OCI-LY7 (cell line): ENCODE data around the gene SREBF1. TPM values are rescaled to one million over a fixed set of nuclear protein-coding genes. Genes with fewer than 3 reads are reported as not detected.

Source experiments
- BruUV-seq: library from RNA; stranded (reverse); fragments of 400-500 nt; replicated peaks from 2 replicates; lab custom pipeline; 2021; lab: Mats Ljungman, UMichigan
- CTCF ChIA-PET: fragments of 300-600 bp; sonication (Branson Sonifier 250); formaldehyde crosslinking; loops from one replicate; lab custom pipeline; 2022; ENCODE audit warnings: antibody characterized with exemption; ENCODE audit not compliant: unreplicated experiment; lab: Charles Lee
- POLR2A ChIA-PET: fragments of 300-600 bp; sonication (Branson Sonifier 250); formaldehyde crosslinking; loops from one replicate; lab custom pipeline; 2022; ENCODE audit warnings: antibody characterized with exemption; lab: Charles Lee
- DNase-seq: peaks from one replicate; pipeline ENCODE4 v3.0.0-alpha.2; 2015; ENCODE audit warnings: low spot score
- H2AFZ ChIP-seq: fragments of 200-600 bp; sonication (generic), shearing (Covaris generic); 2 replicates; pipeline ENCODE4 v1.6.1; 2014; ENCODE audit warnings: mild to moderate bottlenecking, antibody characterized with exemption, low read length, moderate library complexity
- H3K27ac ChIP-seq: fragments of 200-600 bp; sonication (generic); 2 replicates; pipeline ENCODE4 v1.5.1; 2014; ENCODE audit warnings: mixed run types, low read depth, mild to moderate bottlenecking, moderate library complexity, low read length, inconsistent platforms; ENCODE audit not compliant: poor library complexity, severe bottlenecking
- H3K36me3 ChIP-seq: fragments of 200-600 bp; sonication (generic); 2 replicates; pipeline ENCODE4 v1.6.1; 2014; ENCODE audit warnings: mild to moderate bottlenecking, antibody characterized with exemption, low read length, moderate library complexity, mixed read lengths; ENCODE audit not compliant: insufficient read depth
- H3K4me1 ChIP-seq: fragments of 200-600 bp; sonication (generic); 2 replicates; pipeline ENCODE4 v1.5.1; 2014; ENCODE audit warnings: mild to moderate bottlenecking, low read length; ENCODE audit not compliant: insufficient read depth, poor library complexity, severe bottlenecking
- H3K4me2 ChIP-seq: fragments of 200-600 bp; sonication (generic); 2 replicates; pipeline ENCODE4 v1.6.1; 2014; ENCODE audit warnings: mild to moderate bottlenecking, low read length
- H3K4me3 ChIP-seq: fragments of 200-600 bp; sonication (generic); 2 replicates; pipeline ENCODE4 v1.5.1; 2014; ENCODE audit warnings: mild to moderate bottlenecking, low read depth, low read length; ENCODE audit not compliant: poor library complexity, severe bottlenecking
- H3K79me2 ChIP-seq: fragments of 200-600 bp; sonication (generic); 2 replicates; pipeline ENCODE4 v1.6.1; 2016; ENCODE audit warnings: low read depth, mild to moderate bottlenecking, low read length, moderate library complexity, mixed read lengths; ENCODE audit not compliant: insufficient read depth
- H3K9me2 ChIP-seq: fragments of 200-600 bp; sonication (generic); 2 replicates; pipeline ENCODE4 v1.6.1; 2016; ENCODE audit warnings: mild to moderate bottlenecking, low read length, mixed read lengths; ENCODE audit not compliant: insufficient read depth
- H3K9me3 ChIP-seq: fragments of 200-600 bp; sonication (generic); 2 replicates; pipeline ENCODE4 v1.6.1; 2014; ENCODE audit warnings: mild to moderate bottlenecking, mixed run types, low read length, mixed read lengths
- H4K20me1 ChIP-seq: fragments of 200-600 bp; sonication (generic); 2 replicates; pipeline ENCODE4 v1.6.1; 2014; ENCODE audit warnings: mild to moderate bottlenecking, antibody characterized with exemption, low read length, moderate library complexity, mixed read lengths; ENCODE audit not compliant: insufficient read depth
- EZH2phosphoT487 ChIP-seq: fragments of 200-600 bp; sonication (generic); IDR thresholded peaks from 2 replicates; pipeline ENCODE4 v1.6.1; 2018; ENCODE audit warnings: low read depth, borderline replicate concordance, mild to moderate bottlenecking, mixed run types, antibody characterized with exemption, low read length, moderate library complexity, mixed read lengths
- intact Hi-C: fragments of 100-400 bp; cut with micrococcal nuclease; formaldehyde crosslinking; loops from one replicate; pipeline ENCODE4 v1.10.0; 2022; ENCODE audit not compliant: unreplicated experiment
- total RNA-seq, 2 experiments: library from RNA; depleted of rRNA in 1 of 2; stranded (reverse); fragments of >200 nt in 1 of 2; shearing (Covaris generic) in 1 of 2; gene quantifications; 2 replicates each; pipeline ENCODE4 v1.2.3, GENCODE V29; 2014 to 2022
- TF ChIP-seq, protein P1 (sequence below): fragments of 200-600 bp; sonication (generic); conservative IDR thresholded peaks from 2 replicates; pipeline ENCODE4 v1.5.1; 2014; ENCODE audit warnings: mild to moderate bottlenecking, antibody characterized with exemption, low read length, moderate library complexity, mixed read lengths

SREBF1 gene
- total RNA-seq, 2 experiments from 2014 or later: 70.4 to 187 TPM

DNA sequence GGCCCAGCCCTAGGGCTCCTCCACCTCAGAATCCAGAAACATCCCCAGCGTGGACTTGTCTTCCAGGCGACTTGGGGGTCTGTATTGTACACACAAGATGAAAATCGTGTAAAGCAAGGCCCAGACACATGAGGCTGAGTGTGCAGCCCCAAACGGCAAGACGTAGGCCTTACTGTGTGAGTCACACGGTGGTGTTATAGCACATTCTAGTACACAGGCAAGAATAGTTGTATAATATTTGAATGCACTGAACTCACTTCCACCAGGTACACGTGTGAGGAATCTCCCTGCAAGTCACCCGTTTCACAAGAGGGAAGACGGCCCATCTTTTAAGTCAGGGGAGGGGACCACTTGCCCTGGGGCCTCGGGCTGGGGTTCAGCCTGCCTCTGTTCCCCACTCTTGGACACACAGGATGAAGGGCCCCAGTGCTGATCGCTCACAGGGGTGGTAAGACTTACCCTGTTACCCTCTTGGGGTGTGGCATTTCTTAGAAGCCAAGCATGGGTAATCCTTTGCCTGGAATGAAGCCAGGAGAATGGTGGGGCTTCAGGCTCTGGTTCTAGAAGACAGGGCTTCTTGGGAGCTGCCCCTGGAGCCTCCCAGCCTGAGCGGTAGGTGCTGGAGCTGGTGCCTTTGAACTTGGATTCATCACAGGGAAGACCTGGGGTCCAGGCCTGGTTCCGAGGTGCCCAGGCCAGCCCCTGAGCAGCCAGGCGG, 71.3 kb downstream of the SREBF1 start:
- CTCF ChIA-PET: interaction anchor here (0.5 to 1.1 kb wide), 4 partner anchors 8 to 96 kb away, joined by 3 to 5 read pairs (median 4); no protein-coding TSS in a partner anchor

DNA sequence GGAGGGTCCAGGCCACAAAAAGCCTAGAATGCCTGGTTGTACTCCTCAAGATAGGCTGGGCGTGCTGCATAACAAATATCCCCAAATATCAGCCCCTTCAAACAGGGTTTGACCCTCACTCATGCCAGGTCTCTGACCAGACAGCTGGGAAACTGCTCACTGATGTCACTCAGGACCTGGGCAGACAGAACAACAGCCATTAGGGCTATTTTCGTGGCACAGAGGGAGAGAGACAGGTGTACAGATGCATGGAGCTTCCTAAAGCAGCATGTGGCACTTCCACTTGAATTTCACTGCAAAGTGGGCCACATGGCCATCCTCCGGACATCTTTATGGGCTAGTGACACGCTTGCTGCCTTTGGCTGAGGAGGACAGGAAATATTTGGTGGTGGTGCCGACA, 73.1 kb downstream of the SREBF1 start:
- Histone ChIP-seq H3K4me2 (peak overlapping the region; percentile 92), H4K20me1 (no peaks in the 10 kb centered on the region), H3K79me2 (peaks cover 57% of the 10 kb centered on the region; the same call in 1 of the 2 replicates), H3K4me1 (peaks cover 100% of the 10 kb centered on the region), H3K9me2 (no peaks in the 10 kb centered on the region), H2AFZ (no peak overlapping the region), H3K27ac (peak overlapping the region; percentile 97), H3K4me3 (peak overlapping the region; percentile 67), H3K36me3 (peaks cover 14% of the 10 kb centered on the region; the same call in 1 of the 2 replicates), H3K9me3 (no peaks in the 10 kb centered on the region)
- POLR2A ChIA-PET: interaction anchor here (1.0 to 1.1 kb wide), 2 partner anchors 9 to 17 kb away, joined by 3 to 6 read pairs; no protein-coding TSS in a partner anchor
- BruUV-seq: no TSS peak
- CTCF ChIA-PET: no interaction called here
- no peak for TF ChIP-seq EZH2phosphoT487
- TF ChIP-seq, protein P1, sequence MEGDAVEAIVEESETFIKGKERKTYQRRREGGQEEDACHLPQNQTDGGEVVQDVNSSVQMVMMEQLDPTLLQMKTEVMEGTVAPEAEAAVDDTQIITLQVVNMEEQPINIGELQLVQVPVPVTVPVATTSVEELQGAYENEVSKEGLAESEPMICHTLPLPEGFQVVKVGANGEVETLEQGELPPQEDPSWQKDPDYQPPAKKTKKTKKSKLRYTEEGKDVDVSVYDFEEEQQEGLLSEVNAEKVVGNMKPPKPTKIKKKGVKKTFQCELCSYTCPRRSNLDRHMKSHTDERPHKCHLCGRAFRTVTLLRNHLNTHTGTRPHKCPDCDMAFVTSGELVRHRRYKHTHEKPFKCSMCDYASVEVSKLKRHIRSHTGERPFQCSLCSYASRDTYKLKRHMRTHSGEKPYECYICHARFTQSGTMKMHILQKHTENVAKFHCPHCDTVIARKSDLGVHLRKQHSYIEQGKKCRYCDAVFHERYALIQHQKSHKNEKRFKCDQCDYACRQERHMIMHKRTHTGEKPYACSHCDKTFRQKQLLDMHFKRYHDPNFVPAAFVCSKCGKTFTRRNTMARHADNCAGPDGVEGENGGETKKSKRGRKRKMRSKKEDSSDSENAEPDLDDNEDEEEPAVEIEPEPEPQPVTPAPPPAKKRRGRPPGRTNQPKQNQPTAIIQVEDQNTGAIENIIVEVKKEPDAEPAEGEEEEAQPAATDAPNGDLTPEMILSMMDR: no peak
- no peak for DNase-seq
- intact Hi-C loops: no loop called here

More for the DNA sequence above, 71.3 kb downstream of the SREBF1 start:
- H3K9me3 ChIP-seq: no peaks in the 10 kb centered on the region
- POLR2A ChIA-PET: interaction anchor here (0.6 to 2.5 kb wide), 7 partner anchors 8 to 74 kb away, joined by 3 to 8 read pairs (median 5); no protein-coding TSS in a partner anchor
- H3K4me1 ChIP-seq: peaks cover 88% of the 10 kb centered on the region
- H3K4me2 ChIP-seq: peak overlapping the region; percentile 92
- H3K36me3 ChIP-seq: peaks cover 6% of the 10 kb centered on the region; the same call in 1 of the 2 replicates
- no peaks in the 10 kb centered on the region for H3K9me2 ChIP-seq
- H3K79me2 ChIP-seq: peaks cover 44% of the 10 kb centered on the region; the same call in 1 of the 2 replicates
- intact Hi-C loops: loop anchor here (1.0 kb wide), 2 partner anchors 7 to 18 kb away; no protein-coding TSS in a partner anchor
- H2AFZ ChIP-seq: no peak overlapping the region
- H4K20me1 ChIP-seq: no peaks in the 10 kb centered on the region
- peak; percentile 51 for DNase-seq
- TF ChIP-seq EZH2phosphoT487: no peak
- TF ChIP-seq, protein P1: no peak
- H3K4me3 ChIP-seq: peak overlapping the region; percentile 67
- peak overlapping the region; percentile 97 for H3K27ac ChIP-seq
- BruUV-seq: TSS peak; percentile 79
